Suprapubic skin (tissue), 4 donors: ENCODE data around the gene MNS1.

ENCODE experiments used
- POLR2A ChIP-seq, 2 donors: fragments of 450-650 bp; IDR thresholded peaks; one replicate each; pipeline ENCODE4 v1.6.1; 2017; ENCODE audit warnings: antibody characterized with exemption in 2 of 2, mild to moderate bottlenecking in 2 of 2, moderate library complexity in 2 of 2
- POLR2AphosphoS5 ChIP-seq, 3 donors: sonication (generic); formaldehyde crosslinking; IDR thresholded peaks; one replicate each; pipeline ENCODE4 v1.6.1; 2017; ENCODE audit warnings: antibody characterized with exemption in 3 of 3

GRCh38 chr15:56469483-56469882 is 4.5 kb upstream of the MNS1 start:
- TF ChIP-seq POLR2AphosphoS5 (IDR thresholded peaks at IDR 0.05) (no peak), POLR2A (IDR thresholded peaks at IDR 0.05) (no peak)
